HepG2 (cell line): ENCODE results near the gene HMGCS2. TPM values are rescaled to one million over a fixed set of nuclear protein-coding genes. Genes with fewer than 3 reads are reported as not detected.
A peak's percentile ranks its signal among the peaks of the same experiment; 100 is the strongest.

Experiments
- BRD4 ChIP-seq: sonication (generic); formaldehyde crosslinking; IDR thresholded peaks from 2 replicates; pipeline ENCODE4 v1.4.0; 2020; ENCODE audit warnings: missing genetic modification reagents
- GLI4 ChIP-seq: sonication (generic); formaldehyde crosslinking; IDR thresholded peaks from 2 replicates; pipeline ENCODE4 v1.5.1; 2020; ENCODE audit warnings: missing genetic modification reagents, mild to moderate bottlenecking, moderate library complexity, borderline replicate concordance
- HOXA3 ChIP-seq: sonication (generic); formaldehyde crosslinking; IDR thresholded peaks from 2 replicates; pipeline ENCODE4 v1.5.0; 2020; ENCODE audit warnings: missing genetic modification reagents
- KDM6A ChIP-seq: IDR thresholded peaks from 2 replicates; pipeline ENCODE4 v1.6.1; 2016; ENCODE audit warnings: low read depth
- PREB ChIP-seq: sonication (generic); formaldehyde crosslinking; IDR thresholded peaks from 2 replicates; pipeline ENCODE4 v1.4.0; 2020; ENCODE audit warnings: missing genetic modification reagents
- RERE ChIP-seq: IDR thresholded peaks from 2 replicates; pipeline ENCODE4 v1.6.1; 2016; ENCODE audit warnings: low read depth, missing genetic modification reagents, missing compliant biosample characterization
- TEAD3 ChIP-seq: optimal IDR thresholded peaks from 2 replicates; pipeline ENCODE3; 2016; ENCODE audit warnings: borderline replicate concordance
- YY1 ChIP-seq: IDR thresholded peaks from 2 replicates; pipeline ENCODE4 v1.6.1; 2011; ENCODE audit warnings: low read length, low read depth, moderate library complexity, mild to moderate bottlenecking; ENCODE audit not compliant: insufficient read depth, insufficient replicate concordance
- ZC3H4 ChIP-seq: sonication (generic); formaldehyde crosslinking; IDR thresholded peaks from 2 replicates; pipeline ENCODE4 v1.4.0; 2020; ENCODE audit warnings: missing genetic modification reagents, borderline replicate concordance
- ZNF501 ChIP-seq: sonication (generic); formaldehyde crosslinking; IDR thresholded peaks from 2 replicates; pipeline ENCODE4 v1.5.1; 2020; ENCODE audit warnings: mild to moderate bottlenecking, moderate library complexity, missing genetic modification reagents
- ZNF619 ChIP-seq: sonication (generic); formaldehyde crosslinking; IDR thresholded peaks from 2 replicates; pipeline ENCODE4 v1.4.0; 2020; ENCODE audit warnings: mild to moderate bottlenecking, missing genetic modification reagents
- ZNF780A ChIP-seq: sonication (generic); formaldehyde crosslinking; IDR thresholded peaks from 2 replicates; pipeline ENCODE4 v1.8.0; 2022; ENCODE audit warnings: mild to moderate bottlenecking, missing genetic modification reagents, moderate library complexity
- polyA plus RNA-seq, 8 experiments: library from polyadenylated mRNA; depleted of rRNA in 3 of 8; stranded (reverse) in 7 of 8; unstranded in 1 of 8; fragments of >200 nt; fragmentation: Illumina TruSeq in 4 of 8; extraction: Trizol in 4 of 8; gene quantifications; 2 replicates each; pipeline versions ENCODE4 v1.2.1 to v1.2.3, GENCODE V29; 2011 to 2016; ENCODE audit warnings: low read depth in 4 of 8, missing spikeins in 1 of 8, mixed read lengths in 1 of 8; ENCODE audit not compliant: insufficient read depth in 1 of 8
- total RNA-seq, 5 experiments: library from RNA; depleted of rRNA; stranded (reverse); fragments of >200 nt; fragmentation: Illumina TruSeq; extraction: Trizol; gene quantifications; 2 replicates each; pipeline ENCODE4 v1.2.3, GENCODE V29; 2016; ENCODE audit warnings: low read depth in 1 of 5
- TF ChIP-seq, protein P1 (sequence below): sonication (generic); formaldehyde crosslinking; IDR thresholded peaks from 2 replicates; pipeline ENCODE4 v1.4.0; 2020; ENCODE audit warnings: mild to moderate bottlenecking, missing genetic modification reagents
- TF ChIP-seq, protein P2 (sequence below): sonication (generic); IDR thresholded peaks from 2 replicates; pipeline ENCODE4 v1.6.1; 2016; ENCODE audit warnings: low read depth, borderline replicate concordance

The HMGCS2 gene
- total and polyA plus RNA-seq, 2 of the 13 experiments (the other 11 are each of a cell fraction or from before 2014, with no cell fraction given): 0.44 to 1.5 TPM

GRCh38 chr1:119724611-119725218, 44.0 kb downstream of the HMGCS2 start (continued):
- TF ChIP-seq, protein P1, sequence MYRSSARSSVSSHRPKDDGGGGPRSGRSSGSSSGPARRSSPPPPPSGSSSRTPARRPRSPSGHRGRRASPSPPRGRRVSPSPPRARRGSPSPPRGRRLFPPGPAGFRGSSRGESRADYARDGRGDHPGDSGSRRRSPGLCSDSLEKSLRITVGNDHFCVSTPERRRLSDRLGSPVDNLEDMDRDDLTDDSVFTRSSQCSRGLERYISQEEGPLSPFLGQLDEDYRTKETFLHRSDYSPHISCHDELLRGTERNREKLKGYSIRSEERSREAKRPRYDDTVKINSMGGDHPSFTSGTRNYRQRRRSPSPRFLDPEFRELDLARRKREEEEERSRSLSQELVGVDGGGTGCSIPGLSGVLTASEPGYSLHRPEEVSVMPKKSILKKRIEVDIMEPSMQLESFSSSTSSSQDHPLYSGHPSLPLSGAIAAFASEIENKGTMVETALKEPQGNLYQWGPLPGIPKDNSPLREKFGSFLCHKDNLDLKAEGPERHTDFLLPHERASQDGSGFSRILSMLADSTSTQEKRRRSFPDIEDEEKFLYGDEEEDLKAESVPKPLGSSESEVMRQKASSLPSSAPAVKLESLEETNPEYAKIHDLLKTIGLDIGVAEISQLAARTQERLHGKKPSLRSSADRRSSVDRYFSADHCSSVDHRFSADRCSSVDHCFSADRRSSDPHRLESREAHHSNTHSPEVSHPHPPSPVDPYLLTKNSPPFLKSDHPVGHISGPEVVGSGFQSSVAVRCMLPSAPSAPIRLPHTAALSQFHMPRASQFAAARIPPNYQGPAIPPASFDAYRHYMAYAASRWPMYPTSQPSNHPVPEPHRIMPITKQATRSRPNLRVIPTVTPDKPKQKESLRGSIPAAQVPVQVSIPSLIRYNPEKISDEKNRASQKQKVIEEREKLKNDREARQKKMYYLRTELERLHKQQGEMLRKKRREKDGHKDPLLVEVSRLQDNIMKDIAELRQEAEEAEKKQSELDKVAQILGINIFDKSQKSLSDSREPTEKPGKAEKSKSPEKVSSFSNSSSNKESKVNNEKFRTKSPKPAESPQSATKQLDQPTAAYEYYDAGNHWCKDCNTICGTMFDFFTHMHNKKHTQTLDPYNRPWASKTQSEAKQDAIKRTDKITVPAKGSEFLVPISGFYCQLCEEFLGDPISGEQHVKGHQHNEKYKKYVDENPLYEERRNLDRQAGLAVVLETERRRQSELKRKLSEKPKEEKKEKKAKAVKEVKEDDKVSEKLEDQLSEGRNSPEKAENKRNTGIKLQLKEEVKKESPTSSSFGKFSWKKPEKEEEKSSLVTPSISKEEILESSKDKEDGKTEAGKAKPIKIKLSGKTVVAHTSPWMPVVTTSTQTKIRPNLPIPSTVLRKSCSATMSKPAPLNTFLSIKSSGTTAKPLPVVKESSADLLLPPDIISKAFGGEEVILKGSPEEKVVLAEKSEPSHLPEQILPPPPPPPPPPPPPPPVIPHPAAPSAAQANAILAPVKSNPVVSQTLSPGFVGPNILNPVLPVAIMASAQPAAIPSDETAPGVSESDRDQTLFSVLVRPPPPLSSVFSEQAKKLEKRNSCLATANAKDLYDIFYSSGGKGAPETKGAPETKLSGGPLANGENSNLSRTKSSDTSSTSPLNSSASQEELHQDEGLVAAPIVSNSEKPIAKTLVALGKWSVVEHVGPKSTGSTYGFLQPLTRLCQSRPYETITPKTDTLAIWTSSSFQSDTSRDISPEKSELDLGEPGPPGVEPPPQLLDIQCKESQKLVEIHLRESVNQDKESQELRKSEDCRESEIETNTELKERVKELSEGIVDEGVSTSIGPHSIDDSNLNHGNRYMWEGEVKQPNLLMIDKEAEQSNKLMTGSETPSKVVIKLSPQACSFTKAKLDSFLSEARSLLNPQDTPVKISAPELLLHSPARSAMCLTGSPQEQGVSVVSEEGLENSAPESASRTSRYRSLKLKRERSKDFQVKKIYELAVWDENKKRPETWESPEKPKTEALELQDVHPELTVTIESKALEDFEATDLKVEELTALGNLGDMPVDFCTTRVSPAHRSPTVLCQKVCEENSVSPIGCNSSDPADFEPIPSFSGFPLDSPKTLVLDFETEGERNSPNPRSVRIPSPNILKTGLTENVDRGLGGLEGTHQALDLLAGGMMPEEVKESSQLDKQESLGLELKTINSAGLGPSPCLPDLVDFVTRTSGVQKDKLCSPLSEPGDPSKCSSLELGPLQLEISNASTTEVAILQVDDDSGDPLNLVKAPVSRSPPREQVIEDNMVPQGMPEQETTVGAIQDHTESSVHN: no peak
- peak; percentile 45; the same call in 1 of the 2 replicates for TF ChIP-seq RERE (CRISPR knock-in tag)
- no peak for TF ChIP-seq GLI4 (CRISPR knock-in tag)
- no peak for TF ChIP-seq ZNF780A (CRISPR knock-in tag)
- no peak for TF ChIP-seq YY1
- TF ChIP-seq HOXA3: peak; percentile 88
- TF ChIP-seq PREB: no peak
- TF ChIP-seq ZNF619 (CRISPR knock-in tag): 0 out of 2 replicates have a peak, but pooled peaks have one; percentile 62
- TF ChIP-seq KDM6A: peak; percentile 86
- TF ChIP-seq ZC3H4 (CRISPR knock-in tag): no peak
- TF ChIP-seq, protein P2, sequence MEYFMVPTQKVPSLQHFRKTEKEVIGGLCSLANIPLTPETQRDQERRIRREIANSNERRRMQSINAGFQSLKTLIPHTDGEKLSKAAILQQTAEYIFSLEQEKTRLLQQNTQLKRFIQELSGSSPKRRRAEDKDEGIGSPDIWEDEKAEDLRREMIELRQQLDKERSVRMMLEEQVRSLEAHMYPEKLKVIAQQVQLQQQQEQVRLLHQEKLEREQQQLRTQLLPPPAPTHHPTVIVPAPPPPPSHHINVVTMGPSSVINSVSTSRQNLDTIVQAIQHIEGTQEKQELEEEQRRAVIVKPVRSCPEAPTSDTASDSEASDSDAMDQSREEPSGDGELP: peak; percentile 35; the same call in 1 of the 2 replicates
- TF ChIP-seq TEAD3 (CRISPR knock-in tag): peak; percentile 92
- TF ChIP-seq BRD4 (CRISPR knock-in tag): no peak
- TF ChIP-seq ZNF501: no peak
